Tracheal epithelial cell (primary cell): ENCODE results near the gene TDRD3. TPM values are rescaled to one million over a fixed set of nuclear protein-coding genes. Genes with fewer than 3 reads are reported as not detected.

ENCODE experiments used
- total RNA-seq: library from RNA; depleted of rRNA; stranded (reverse); fragments of >200 nt; gene quantifications from 2 replicates; pipeline ENCODE4 v1.2.1, GENCODE V29; 2014

The TDRD3 gene
- 13.3 and 14.9 TPM in 2 replicates for total RNA-seq

DNA sequence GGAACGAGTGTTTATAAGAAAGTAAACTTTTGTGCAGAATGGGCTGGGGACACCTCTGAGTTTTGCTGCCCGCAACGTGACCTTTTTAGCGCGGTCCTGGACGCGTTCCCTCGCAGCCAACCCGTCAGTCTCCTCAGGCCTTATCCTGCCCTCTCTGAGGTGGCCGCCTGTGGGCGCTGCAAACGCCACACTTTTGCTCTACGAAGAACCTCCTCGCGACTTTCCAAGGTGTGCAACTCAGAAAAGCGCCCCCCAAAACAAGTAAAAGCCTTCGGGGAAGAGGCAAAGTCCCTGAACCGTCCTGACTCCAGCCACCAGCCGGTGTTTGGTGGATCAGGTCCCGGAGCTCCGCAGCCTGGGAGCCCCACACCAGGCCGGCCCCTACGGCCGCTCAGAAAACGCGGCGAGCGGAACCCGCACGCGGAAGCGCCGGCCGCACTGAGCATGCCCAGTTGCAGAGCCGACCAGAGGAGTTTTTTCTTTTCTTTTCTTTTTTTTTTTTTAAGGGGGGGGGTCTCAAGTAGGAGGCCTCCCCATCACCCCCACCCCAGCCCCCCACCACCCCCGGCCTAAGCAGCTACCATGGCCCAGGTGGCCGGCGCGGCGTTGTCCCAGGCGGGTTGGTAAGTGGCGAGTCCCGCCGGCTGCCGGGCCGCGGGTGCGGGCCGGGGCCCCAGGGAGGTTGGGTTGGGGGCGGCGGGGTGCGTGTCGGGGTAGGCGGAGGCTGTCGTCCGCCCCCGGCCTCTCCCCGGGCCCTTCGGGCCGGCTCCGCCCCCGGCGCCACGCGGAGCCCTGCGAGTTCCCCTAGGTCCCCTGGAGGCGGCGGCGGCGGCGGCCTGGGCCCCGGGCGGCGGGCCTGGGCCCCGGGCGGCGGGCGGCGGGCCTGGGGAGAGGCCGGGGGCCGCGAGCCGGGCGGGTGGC is at the start of gene TDRD3:
Gene TDRD3 (plus strand): TSS at position 438 of the 921 bp plus-strand sequence. CDS start 145 bp downstream, at position 583.

Other genes starting within 250 kb of the TDRD3 start
- gene DIAPH3, start 233.3 kb upstream of the TDRD3 start, total RNA-seq = 1.3 and 4.3 TPM in 2 replicates